ENCODE data around the gene IFNLR1.

IFNLR1 gene

GRCh38 chr1:24172598-24172997, 14.5 kb downstream of the IFNLR1 start:
- no peak overlapping the region for H3K4me3 ChIP-seq (ENCODE audit: low read depth, low read length)
- no peak for DNase-seq
- H3K36me3 ChIP-seq = peaks cover 21% of the 10 kb centered on the region
- no peaks in the 10 kb centered on the region for H3K27me3 ChIP-seq (ENCODE audit: insufficient read depth, low read depth, severe bottlenecking)
- no peaks in the 10 kb centered on the region for H3K9me3 ChIP-seq (ENCODE audit: severe bottlenecking)
- no peak overlapping the region for H3K27ac ChIP-seq
- TF ChIP-seq, protein P1, sequence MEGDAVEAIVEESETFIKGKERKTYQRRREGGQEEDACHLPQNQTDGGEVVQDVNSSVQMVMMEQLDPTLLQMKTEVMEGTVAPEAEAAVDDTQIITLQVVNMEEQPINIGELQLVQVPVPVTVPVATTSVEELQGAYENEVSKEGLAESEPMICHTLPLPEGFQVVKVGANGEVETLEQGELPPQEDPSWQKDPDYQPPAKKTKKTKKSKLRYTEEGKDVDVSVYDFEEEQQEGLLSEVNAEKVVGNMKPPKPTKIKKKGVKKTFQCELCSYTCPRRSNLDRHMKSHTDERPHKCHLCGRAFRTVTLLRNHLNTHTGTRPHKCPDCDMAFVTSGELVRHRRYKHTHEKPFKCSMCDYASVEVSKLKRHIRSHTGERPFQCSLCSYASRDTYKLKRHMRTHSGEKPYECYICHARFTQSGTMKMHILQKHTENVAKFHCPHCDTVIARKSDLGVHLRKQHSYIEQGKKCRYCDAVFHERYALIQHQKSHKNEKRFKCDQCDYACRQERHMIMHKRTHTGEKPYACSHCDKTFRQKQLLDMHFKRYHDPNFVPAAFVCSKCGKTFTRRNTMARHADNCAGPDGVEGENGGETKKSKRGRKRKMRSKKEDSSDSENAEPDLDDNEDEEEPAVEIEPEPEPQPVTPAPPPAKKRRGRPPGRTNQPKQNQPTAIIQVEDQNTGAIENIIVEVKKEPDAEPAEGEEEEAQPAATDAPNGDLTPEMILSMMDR (IDR thresholded peaks at IDR 0.05; ENCODE audit: low read depth, low read length) = no peak

GRCh38 chr1:24169286-24169685, 17.8 kb downstream of the IFNLR1 start:
- no peaks in the 10 kb centered on the region for H3K9me3 ChIP-seq (ENCODE audit: severe bottlenecking)
- TF ChIP-seq, protein P1 (IDR thresholded peaks at IDR 0.05; ENCODE audit: low read depth, low read length) = no peak
- H3K36me3 ChIP-seq = peaks cover 34% of the 10 kb centered on the region
- no peak overlapping the region for H3K4me3 ChIP-seq (ENCODE audit: low read depth, low read length)
- no peaks in the 10 kb centered on the region for H3K27me3 ChIP-seq (ENCODE audit: insufficient read depth, low read depth, severe bottlenecking)
- DNase-seq = no peak
- no peak overlapping the region for H3K27ac ChIP-seq

DNA sequence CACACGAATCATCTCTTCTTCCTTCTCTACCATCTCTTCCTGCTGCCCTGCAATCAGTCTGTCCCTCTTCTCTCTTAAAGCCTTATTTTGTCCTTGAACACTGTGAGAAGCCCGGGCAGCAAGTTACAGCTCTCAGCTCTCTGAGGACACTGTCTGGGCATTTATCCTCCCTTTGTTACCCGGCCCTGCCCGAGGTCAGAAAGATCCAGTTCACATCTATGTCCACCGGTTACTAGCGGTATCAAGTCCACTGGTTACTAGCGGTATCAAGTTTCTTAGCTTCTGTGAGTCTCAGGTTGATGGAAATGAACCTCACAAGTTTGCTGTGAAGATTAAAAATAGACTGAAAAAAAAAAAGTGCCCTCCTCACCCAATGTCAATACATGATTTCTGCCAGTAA, 18.8 kb downstream of the IFNLR1 start:
- Histone ChIP-seq H3K9me3 (ENCODE audit: severe bottlenecking) (no peaks in the 10 kb centered on the region), H3K27ac (no peak overlapping the region), H3K27me3 (ENCODE audit: insufficient read depth, low read depth, severe bottlenecking) (no peaks in the 10 kb centered on the region), H3K4me3 (ENCODE audit: low read depth, low read length) (no peak overlapping the region), H3K36me3 (peaks cover 32% of the 10 kb centered on the region)
- TF ChIP-seq, protein P1 (IDR thresholded peaks at IDR 0.05; ENCODE audit: low read depth, low read length) = no peak
- DNase-seq = no peak

DNA sequence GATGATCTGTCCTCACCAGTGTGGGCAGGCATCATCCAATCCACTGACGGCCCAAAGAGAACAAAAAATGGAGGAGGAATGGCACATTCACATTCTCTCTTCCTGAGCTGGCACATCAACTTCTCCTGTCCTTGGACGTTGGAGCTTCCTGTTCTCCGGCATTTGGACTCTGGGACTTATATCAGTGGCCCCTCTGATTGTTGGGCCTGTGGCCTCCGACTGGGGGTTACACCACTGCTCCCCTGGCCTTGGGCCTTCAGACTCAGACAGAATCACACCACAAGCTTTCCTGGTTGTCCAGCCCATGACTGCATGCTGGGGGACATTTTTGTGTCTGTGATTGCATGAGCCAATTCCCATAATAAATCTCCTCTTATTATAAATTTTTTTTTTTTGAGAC, 20.1 kb downstream of the IFNLR1 start:
- Histone ChIP-seq H3K4me3 (ENCODE audit: low read depth, low read length) (no peak overlapping the region), H3K27me3 (ENCODE audit: insufficient read depth, low read depth, severe bottlenecking) (no peaks in the 10 kb centered on the region), H3K27ac (no peak overlapping the region), H3K9me3 (ENCODE audit: severe bottlenecking) (no peaks in the 10 kb centered on the region), H3K36me3 (peaks cover 30% of the 10 kb centered on the region)
- TF ChIP-seq, protein P1 (IDR thresholded peaks at IDR 0.05; ENCODE audit: low read depth, low read length) = no peak
- DNase-seq = no peak

GRCh38 chr1:24165500-24165899, 21.6 kb downstream of the IFNLR1 start:
- DNase-seq = no peak
- H3K36me3 ChIP-seq = peaks cover 30% of the 10 kb centered on the region
- no peaks in the 10 kb centered on the region for H3K9me3 ChIP-seq (ENCODE audit: severe bottlenecking)
- no peaks in the 10 kb centered on the region for H3K27me3 ChIP-seq (ENCODE audit: insufficient read depth, low read depth, severe bottlenecking)
- H3K4me3 ChIP-seq (ENCODE audit: low read depth, low read length) = no peak overlapping the region
- no peak overlapping the region for H3K27ac ChIP-seq
- TF ChIP-seq, protein P1 (IDR thresholded peaks at IDR 0.05; ENCODE audit: low read depth, low read length) = no peak

DNA sequence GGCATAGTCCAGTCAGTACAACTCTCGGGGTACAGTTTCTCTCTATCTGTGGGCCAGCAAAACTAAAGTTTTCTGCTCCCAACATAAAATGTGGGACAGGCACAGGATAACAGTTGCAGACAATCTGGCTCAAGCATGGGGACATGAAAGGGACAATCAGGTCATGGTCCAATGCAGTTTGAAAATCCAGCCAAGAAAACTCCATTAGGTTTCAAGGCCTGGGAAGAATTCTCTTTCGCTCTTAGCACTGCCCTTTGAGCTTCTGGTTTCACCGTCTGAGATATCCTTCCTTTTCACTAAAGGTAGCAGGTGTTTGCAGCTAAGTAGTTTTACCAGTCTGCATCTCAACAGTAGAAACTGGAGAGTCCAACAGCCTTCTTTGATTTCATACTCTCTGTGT, 23.1 kb downstream of the IFNLR1 start:
- Histone ChIP-seq H3K27me3 (ENCODE audit: insufficient read depth, low read depth, severe bottlenecking) (no peaks in the 10 kb centered on the region), H3K9me3 (ENCODE audit: severe bottlenecking) (no peaks in the 10 kb centered on the region), H3K4me3 (ENCODE audit: low read depth, low read length) (no peak overlapping the region), H3K36me3 (peaks cover 28% of the 10 kb centered on the region), H3K27ac (no peak overlapping the region)
- DNase-seq = no peak
- TF ChIP-seq, protein P1 (IDR thresholded peaks at IDR 0.05; ENCODE audit: low read depth, low read length) = no peak

All from WERI-Rb-1 (cell line).